ENCODE data around the gene RASSF8.
A peak's percentile ranks its signal among the peaks of the same experiment; 100 is the strongest.

- TF ChIP-seq CTCF (optimal IDR thresholded peaks at IDR 0.05 in 1 of 3, IDR thresholded peaks at IDR 0.05 in 1 of 3, conservative IDR thresholded peaks at IDR 0.05 in 1 of 3; ENCODE audit: extremely low read depth in 1 of 3, insufficient read depth in 2 of 3, low read length in 3 of 3) = no peak
- TF ChIP-seq EZH2 (IDR thresholded peaks at IDR 0.05; ENCODE audit: low read length) = peak; percentile 62
These were observed 163.0 kb downstream of the RASSF8 start for GRCh38 chr12:26121323-26122060.

Data from keratinocyte (primary cell).